SK-N-MC (cell line): Measurements from ENCODE around the gene RMI2.
"Not testable (repeated sequence)": the region's sequence is repeated elsewhere in the genome, so short reads cannot be mapped to it uniquely, and the experiment has no call there.

Experiments
- DNase-seq: peaks from one replicate; pipeline ENCODE4 v3.0.0-alpha.2; 2011; ENCODE audit warnings: low read depth, low spot score
- H3K27ac ChIP-seq: fragments of 200-600 bp; sonication (generic); 2 replicates; pipeline ENCODE4 v1.5.1; 2016; ENCODE audit warnings: mixed run types
- H3K36me3 ChIP-seq: fragments of 200-600 bp; sonication (generic); 2 replicates; pipeline ENCODE4 v1.6.1; 2017; ENCODE audit warnings: antibody characterized with exemption, low read length, mixed read lengths; ENCODE audit not compliant: insufficient read depth
- H3K4me3 ChIP-seq: fragments of 200-600 bp; sonication (generic); 2 replicates; pipeline ENCODE4 v1.5.1; 2016
- H3K9ac ChIP-seq: fragments of 200-600 bp; sonication (generic); 2 replicates; pipeline ENCODE4 v1.8.0; 2017; ENCODE audit warnings: mixed run types, mixed read lengths; ENCODE audit not compliant: insufficient read length
- H3K9me3 ChIP-seq: fragments of 200-600 bp; sonication (generic); 2 replicates; pipeline ENCODE4 v1.6.1; 2017; ENCODE audit warnings: low read depth, mild to moderate bottlenecking, antibody characterized with exemption, low read length, moderate library complexity, mixed read lengths
- EZH2 ChIP-seq: fragments of 200-600 bp; sonication (generic); IDR thresholded peaks from one replicate; pipeline ENCODE4 v1.6.1; 2017; ENCODE audit warnings: antibody characterized with exemption
- FOXP2 ChIP-seq: optimal IDR thresholded peaks from 2 replicates; pipeline ENCODE3; 2011; ENCODE audit warnings: mild to moderate bottlenecking, moderate library complexity; ENCODE audit not compliant: insufficient read depth; ENCODE audit errors: extremely low read length, control extremely low read depth
- POLR2AphosphoS5 ChIP-seq: IDR thresholded peaks from 2 replicates; pipeline ENCODE4 v1.6.1; 2012; ENCODE audit warnings: mild to moderate bottlenecking, low read depth, low read length, borderline replicate concordance

RMI2 gene

GRCh38 chr16:11370084-11370931 lies 25.0 kb downstream of the RMI2 start:
- no peak for DNase-seq
- Histone ChIP-seq H3K9me3 (no peaks in the 10 kb centered on the region), H3K36me3 (no peaks in the 10 kb centered on the region), H3K4me3 (no peak overlapping the region), H3K9ac (no peak overlapping the region), H3K27ac (no peak overlapping the region)
- TF ChIP-seq FOXP2 (no peak), POLR2AphosphoS5 (no peak), EZH2 (no peak)

DNA sequence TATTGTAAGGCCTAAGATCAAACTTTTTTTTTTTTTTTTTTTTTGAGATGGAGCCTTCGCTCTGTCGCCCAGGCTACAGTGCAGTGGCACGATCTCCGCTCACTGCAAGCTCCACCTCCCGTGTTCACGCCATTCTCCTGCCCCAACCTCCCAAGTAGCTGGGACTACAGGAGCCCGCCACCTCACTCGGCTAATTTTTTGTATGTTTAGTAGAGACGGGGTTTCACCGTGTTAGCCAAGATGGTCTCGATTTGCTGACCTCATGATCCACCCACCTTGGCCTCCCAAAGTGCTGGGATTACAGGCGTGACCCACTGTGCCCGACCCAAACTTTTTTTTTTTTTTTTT lies 25.6 kb downstream of the RMI2 start:
- H3K4me3 ChIP-seq, H3K36me3 ChIP-seq, DNase-seq, H3K9ac ChIP-seq, H3K27ac ChIP-seq, H3K9me3 ChIP-seq: not testable (repeated sequence)

DNA sequence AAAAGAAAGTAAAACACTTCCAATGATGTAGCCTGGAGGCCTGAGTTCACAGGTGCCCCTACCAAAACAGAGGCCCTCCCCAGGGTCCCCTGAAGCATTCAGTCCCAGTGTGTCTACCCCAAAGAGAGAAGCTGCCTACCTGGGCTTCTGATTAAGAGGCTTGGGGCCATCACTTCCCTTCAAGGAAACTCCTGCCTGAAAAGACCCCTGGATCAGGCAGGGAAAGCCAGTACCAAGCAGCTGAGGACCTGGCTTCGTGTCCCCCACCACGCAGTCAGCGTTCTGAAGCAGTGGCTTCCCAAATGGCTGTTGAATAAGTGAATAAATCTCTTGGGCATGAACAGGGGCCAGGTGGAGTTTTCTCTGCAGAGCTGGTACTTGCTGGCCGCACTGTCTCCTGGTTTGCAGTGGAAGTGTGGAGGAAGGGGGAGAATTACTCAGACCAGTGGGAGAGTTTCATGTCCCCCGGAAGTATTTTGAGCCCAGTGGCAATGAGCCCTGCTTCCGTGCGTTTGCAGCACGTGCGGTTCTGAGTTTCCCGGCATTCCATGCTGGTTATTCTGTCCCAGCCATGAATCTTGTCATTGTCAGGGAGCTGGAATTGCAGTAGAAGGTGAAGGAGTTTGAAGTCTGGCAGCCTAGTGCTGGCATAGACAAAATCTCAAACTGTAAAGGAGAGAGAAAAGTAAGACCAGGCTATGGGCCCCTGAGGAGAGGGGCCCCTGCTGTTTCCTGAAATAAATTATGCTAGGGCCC lies 27.0 kb downstream of the RMI2 start:
- Histone ChIP-seq H3K9me3 (no peaks in the 10 kb centered on the region), H3K9ac (no peak overlapping the region), H3K4me3 (no peak overlapping the region), H3K27ac (no peak overlapping the region), H3K36me3 (no peaks in the 10 kb centered on the region)
- TF ChIP-seq POLR2AphosphoS5 (no peak), EZH2 (no peak), FOXP2 (no peak)
- no peak for DNase-seq

- TF ChIP-seq POLR2AphosphoS5, result no peak
- TF ChIP-seq EZH2, result no peak
- TF ChIP-seq FOXP2, result no peak
- H3K9ac ChIP-seq, result no peak overlapping the region
- H3K36me3 ChIP-seq, result no peaks in the 10 kb centered on the region
- H3K27ac ChIP-seq, result no peak overlapping the region
- H3K9me3 ChIP-seq, result no peaks in the 10 kb centered on the region
- no peak overlapping the region for H3K4me3 ChIP-seq
- DNase-seq, result no peak
These were observed 27.6 kb downstream of the RMI2 start for GRCh38 chr16:11372829-11373306.

DNA sequence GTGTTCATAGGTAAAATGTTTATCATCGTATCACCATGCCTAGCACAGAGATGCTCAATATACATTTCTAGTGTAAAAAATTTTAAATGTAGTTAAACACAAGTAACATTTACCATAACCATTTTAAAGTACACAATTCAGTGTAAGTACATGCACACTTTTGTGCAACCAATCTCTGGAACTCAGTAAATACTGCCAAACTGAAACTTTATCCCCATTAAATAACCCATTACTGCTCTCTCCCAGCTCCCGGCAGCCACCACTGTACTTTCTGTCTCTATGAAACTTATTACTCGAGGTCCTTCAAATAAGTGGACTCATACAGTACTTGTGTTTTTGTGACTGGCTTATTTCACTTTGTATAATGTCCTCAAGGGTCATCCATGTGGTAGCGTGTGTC lies 29.0 kb downstream of the RMI2 start:
- no peaks in the 10 kb centered on the region for H3K9me3 ChIP-seq
- H3K4me3 ChIP-seq, result no peak overlapping the region
- H3K9ac ChIP-seq, result no peak overlapping the region
- TF ChIP-seq POLR2AphosphoS5, result no peak
- DNase-seq, result no peak
- no peak overlapping the region for H3K27ac ChIP-seq
- no peaks in the 10 kb centered on the region for H3K36me3 ChIP-seq

GRCh38 chr16:11377154-11377553 lies 31.9 kb downstream of the RMI2 start:
- Histone ChIP-seq H3K9me3 (no peaks in the 10 kb centered on the region), H3K27ac (no peak overlapping the region), H3K36me3 (no peaks in the 10 kb centered on the region), H3K4me3 (no peak overlapping the region), H3K9ac (no peak overlapping the region)
- no peak for DNase-seq
- TF ChIP-seq FOXP2 (no peak), POLR2AphosphoS5 (no peak), EZH2 (no peak)

GRCh38 chr16:11378951-11379350 lies 33.7 kb downstream of the RMI2 start:
- not testable (repeated sequence) for H3K4me3 ChIP-seq, H3K27ac ChIP-seq, H3K9me3 ChIP-seq, H3K9ac ChIP-seq, DNase-seq, H3K36me3 ChIP-seq

DNA sequence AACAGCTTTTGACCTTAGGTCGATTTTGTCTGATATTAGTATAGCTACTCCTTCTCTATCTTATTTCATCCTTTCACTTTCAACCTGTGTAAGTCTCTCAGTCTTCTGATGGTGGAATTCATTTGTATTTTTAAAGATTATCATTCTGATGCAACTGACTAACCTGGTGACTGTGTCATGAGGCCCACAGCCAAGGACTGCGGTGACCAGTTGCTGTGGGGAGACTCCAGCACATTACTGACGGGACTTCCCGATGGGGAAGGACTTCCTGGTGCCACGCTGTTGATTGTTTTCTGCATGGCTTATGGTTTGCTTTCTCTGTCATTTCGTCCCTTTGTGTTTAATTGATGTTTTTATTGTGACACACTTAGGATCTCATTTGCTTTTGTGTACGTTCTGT lies 34.2 kb downstream of the RMI2 start:
- TF ChIP-seq FOXP2 (no peak), EZH2 (no peak), POLR2AphosphoS5 (no peak)
- DNase-seq, result no peak
- H3K27ac ChIP-seq, result no peak overlapping the region

DNA sequence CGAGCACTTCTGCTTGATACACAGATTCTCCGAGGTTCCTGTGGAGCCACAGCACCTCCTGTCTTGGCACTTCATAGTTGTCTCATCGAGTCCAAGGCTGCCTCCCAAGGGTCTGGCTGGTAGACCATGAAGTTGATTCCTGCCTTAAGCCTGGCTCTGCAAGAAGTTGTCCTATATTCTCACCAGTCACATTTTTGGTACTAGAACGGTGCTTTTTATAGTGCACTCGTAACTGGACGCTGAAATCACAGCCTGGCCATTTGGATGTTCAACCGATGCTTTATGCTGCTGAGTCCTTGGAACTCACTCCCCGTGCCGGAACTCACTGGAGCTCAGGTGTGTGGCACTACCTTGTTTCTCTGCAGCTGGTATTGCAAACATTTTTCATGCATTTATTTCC lies 35.6 kb downstream of the RMI2 start:
- DNase-seq, result no peak
- Histone ChIP-seq H3K4me3 (no peak overlapping the region), H3K9me3 (no peaks in the 10 kb centered on the region), H3K36me3 (no peaks in the 10 kb centered on the region), H3K27ac (no peak overlapping the region), H3K9ac (no peak overlapping the region)
- TF ChIP-seq FOXP2 (no peak), EZH2 (no peak), POLR2AphosphoS5 (no peak)

More for the DNA sequence above, 34.2 kb downstream of the RMI2 start:
- Histone ChIP-seq H3K9me3 (no peaks in the 10 kb centered on the region), H3K9ac (no peak overlapping the region), H3K4me3 (no peak overlapping the region), H3K36me3 (no peaks in the 10 kb centered on the region)
